Natural killer cell (primary cell): ENCODE data around the gene SDHAF2. TPM values are rescaled to one million over a fixed set of nuclear protein-coding genes. Genes with fewer than 3 reads are reported as not detected.

Experiments used
- ATAC-seq, 3 donors: fragments of 150-1000 bp in 2 of 3; fragments of 200-7000 bp in 1 of 3; cut with Tn5 transposase; 1 replicate in 1 of 3; 2 replicates in 2 of 3; pipeline ENCODE4 v1.10.0; 2021; ENCODE audit warnings: mild to moderate bottlenecking in 2 of 3, moderate library complexity in 2 of 3
- DNase-seq, 2 donors: peaks; one replicate each; pipeline versions ENCODE4 v3.0.0 to v3.0.0-alpha.2; 2013 to 2021; ENCODE audit warnings: mixed read lengths in 1 of 2
- H3K27ac ChIP-seq: one replicate; pipeline ENCODE4 v1.5.1; 2013; ENCODE audit warnings: mild to moderate bottlenecking, low read length
- H3K27me3 ChIP-seq: one replicate; pipeline ENCODE4 v1.6.1; 2013; ENCODE audit warnings: low read length; ENCODE audit not compliant: control insufficient read depth, insufficient read depth
- H3K36me3 ChIP-seq: one replicate; pipeline ENCODE4 v1.6.1; 2013; ENCODE audit warnings: low read length; ENCODE audit not compliant: control insufficient read depth, insufficient read depth
- H3K4me1 ChIP-seq: one replicate; pipeline ENCODE4 v1.6.1; 2013; ENCODE audit warnings: low read length; ENCODE audit not compliant: control insufficient read depth, insufficient read depth
- H3K4me3 ChIP-seq: one replicate; pipeline ENCODE4 v1.5.1; 2013; ENCODE audit warnings: low read length
- H3K9me3 ChIP-seq: one replicate; pipeline ENCODE4 v1.6.1; 2013; ENCODE audit warnings: low read length; ENCODE audit not compliant: control insufficient read depth, insufficient read depth
- H3K27ac Mint-ChIP-seq, 2 donors: one replicate each; pipeline ENCODE4 v1.8.0; 2022; ENCODE audit warnings: mild to moderate bottlenecking in 2 of 2, mixed read lengths in 2 of 2, moderate library complexity in 1 of 2
- H3K27me3 Mint-ChIP-seq, 2 donors: one replicate each; pipeline ENCODE4 v1.8.0; 2022; ENCODE audit warnings: low read depth in 2 of 2, mixed read lengths in 2 of 2
- H3K36me3 Mint-ChIP-seq: one replicate; pipeline ENCODE4 v1.8.0; 2022; ENCODE audit warnings: mixed read lengths
- H3K4me1 Mint-ChIP-seq, 2 donors: one replicate each; pipeline ENCODE4 v1.8.0; 2022; ENCODE audit warnings: mixed read lengths in 2 of 2
- H3K4me3 Mint-ChIP-seq: one replicate; pipeline ENCODE4 v1.8.0; 2022; ENCODE audit warnings: mild to moderate bottlenecking, moderate library complexity, mixed read lengths
- H3K9me3 Mint-ChIP-seq, 2 donors: one replicate each; pipeline ENCODE4 v1.8.0; 2022; ENCODE audit warnings: mixed read lengths in 2 of 2
- CTCF ChIP-seq: fragments of 200-600 bp; IDR thresholded peaks from one replicate; pipeline ENCODE4 v1.8.0; 2022; ENCODE audit warnings: antibody characterized with exemption
- WGBS: methylation state at CpG from one replicate; pipeline ENCODE4 v1.1.7; 2013; ENCODE audit warnings: missing lambda C conversion rate; ENCODE audit not compliant: insufficient coverage; 5-methylcytosine and 5-hydroxymethylcytosine counted together
- intact Hi-C: fragments of 100-400 bp; cut with micrococcal nuclease; formaldehyde crosslinking; loops from one replicate; pipeline ENCODE4 v1.14.2; 2022
- total RNA-seq, 4 donors: library from RNA; stranded (reverse); fragments of 120-200 nt in 1 of 4; gene quantifications; one replicate each; pipeline versions ENCODE4 v1.2.3 to v1.2.4, GENCODE V29; 2013 to 2022

The SDHAF2 gene
- total RNA-seq, 3 donors from 2014 or later (not counting 1 experiment from before 2014, with no cell fraction given) = 40.2 to 50.4 (median 40.8) TPM

DNA sequence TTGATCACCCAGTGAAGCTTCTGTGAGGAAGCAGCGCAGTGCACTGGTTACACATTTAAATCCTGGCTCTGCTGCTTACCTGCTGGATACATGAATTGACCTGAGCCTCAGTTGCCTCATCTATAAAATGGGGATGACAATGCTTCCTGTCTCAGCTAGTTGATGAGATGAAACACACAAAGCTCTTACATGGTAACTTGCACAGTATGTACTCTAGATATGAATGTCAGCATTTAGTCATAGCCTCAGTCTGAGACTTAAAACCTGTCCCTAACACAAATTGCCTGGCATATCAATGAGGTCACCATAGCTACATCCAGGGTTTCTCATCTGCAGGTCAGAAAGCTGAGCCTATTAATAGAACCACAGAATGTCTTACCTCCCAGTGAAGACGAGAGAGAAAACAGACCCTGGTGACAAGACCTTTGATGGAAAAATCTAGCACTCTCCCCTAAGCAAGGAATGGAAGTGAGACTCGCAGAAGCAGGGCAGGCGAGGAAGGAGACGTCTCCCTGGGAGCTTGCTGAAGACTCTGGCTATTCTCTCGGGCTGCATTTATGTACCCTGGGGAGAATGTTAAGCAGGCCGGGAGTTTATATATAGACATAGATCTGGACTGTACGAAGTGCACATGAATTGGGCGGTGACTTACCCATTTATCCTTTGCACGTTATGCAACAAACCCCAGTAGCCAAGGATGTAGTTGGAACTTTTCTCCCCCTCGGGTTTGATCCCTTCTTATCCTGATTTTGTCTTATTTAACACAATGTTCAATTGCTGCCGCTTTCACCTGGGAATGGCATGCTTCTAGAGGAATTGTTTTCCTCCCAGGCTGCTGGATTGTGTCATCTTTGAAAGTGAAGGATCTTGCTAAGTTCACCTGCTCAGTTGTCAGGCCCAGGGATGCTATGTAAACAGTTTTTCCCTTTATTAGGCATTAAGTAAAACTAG lies 18.0 kb downstream of the SDHAF2 start:
- Histone ChIP-seq H3K9me3 (no peaks in the 10 kb centered on the region), H3K4me1 (no peaks in the 10 kb centered on the region), H3K4me3 (no peak overlapping the region), H3K27me3 (no peaks in the 10 kb centered on the region), H3K36me3 (peaks cover 59% of the 10 kb centered on the region), H3K27ac (no peak overlapping the region)
- DNase-seq (no peak), ATAC-seq (no peak)
- no peak overlapping the region for H3K4me3 Mint-ChIP-seq
- no peaks in the 10 kb centered on the region for H3K36me3 Mint-ChIP-seq
- peaks cover 16 to 18% of the 10 kb centered on the region in 2 donors for H3K4me1 Mint-ChIP-seq
- no peaks in the 10 kb centered on the region for H3K9me3 Mint-ChIP-seq
- WGBS = 84% methylated on average over 12 of the region's 12 CpGs
- no peak for TF ChIP-seq CTCF
- intact Hi-C loops = loop anchor here (2.0 kb wide), 1 partner anchor 69 kb away; no protein-coding TSS in a partner anchor
- H3K27me3 Mint-ChIP-seq = no peaks in the 10 kb centered on the region
- H3K27ac Mint-ChIP-seq = peak overlapping the region; percentile 7 to 36

GRCh38 chr11:61448552-61448927 lies 18.6 kb downstream of the SDHAF2 start:
- Histone ChIP-seq H3K4me3 (no peak overlapping the region), H3K36me3 (peaks cover 59% of the 10 kb centered on the region), H3K9me3 (no peaks in the 10 kb centered on the region), H3K4me1 (no peaks in the 10 kb centered on the region), H3K27ac (no peak overlapping the region), H3K27me3 (no peaks in the 10 kb centered on the region)
- Mint-ChIP-seq H3K9me3 (no peaks in the 10 kb centered on the region), H3K27ac (peak overlapping the region; percentile 6 to 7), H3K27me3 (no peaks in the 10 kb centered on the region), H3K4me1 (peaks cover 10 to 12% of the 10 kb centered on the region in 2 donors), H3K36me3 (no peaks in the 10 kb centered on the region), H3K4me3 (no peak overlapping the region)
- intact Hi-C loops = no loop called here
- DNase-seq = no peak
- no peak for ATAC-seq
- 96% methylated on average over 7 of the region's 7 CpGs for WGBS
- TF ChIP-seq CTCF = no peak

- no peak for ATAC-seq
- no peaks in the 10 kb centered on the region for H3K36me3 Mint-ChIP-seq
- no peaks in the 10 kb centered on the region for H3K9me3 ChIP-seq
- intact Hi-C loops = no loop called here
- H3K27me3 ChIP-seq = no peaks in the 10 kb centered on the region
- H3K36me3 ChIP-seq = peaks cover 32% of the 10 kb centered on the region
- peaks cover 15 to 23% of the 10 kb centered on the region in 2 donors for H3K4me1 Mint-ChIP-seq
- no peak overlapping the region for H3K27ac Mint-ChIP-seq
- no peak overlapping the region for H3K4me3 ChIP-seq
- no peaks in the 10 kb centered on the region for H3K4me1 ChIP-seq
- 93% methylated on average over 2 of the region's 2 CpGs for WGBS
- no peaks in the 10 kb centered on the region for H3K27me3 Mint-ChIP-seq
- no peak overlapping the region for H3K27ac ChIP-seq
- H3K4me3 Mint-ChIP-seq = no peak overlapping the region
- no peak for TF ChIP-seq CTCF
- DNase-seq = no peak
- H3K9me3 Mint-ChIP-seq = no peaks in the 10 kb centered on the region
Measured at GRCh38 chr11:61452825-61453224, 22.9 kb downstream of the SDHAF2 start.
